Posterior vena cava (tissue), 2 donors: ENCODE measurements around the gene MAN1A2. TPM values are rescaled to one million over a fixed set of nuclear protein-coding genes. Genes with fewer than 3 reads are reported as not detected.

ENCODE experiments used
- total RNA-seq, 2 donors: library from RNA; stranded (reverse); fragmentation: NEBNext Ultra II Directional; extraction: Animal tissue kit (Norgen Biotek cat#: 25700); gene quantifications; one replicate each; pipeline ENCODE4 v1.2.1, GENCODE V29; 2021
- donor health status: DM: yes; HTN: yes; CAD: no.
- donor health status: DM: yes; HTN: yes; CAD: no.

MAN1A2 gene
- total RNA-seq, 2 donors from 2014 or later = 47.3 to 48.7 TPM

Other genes with a start within 250 kb of the MAN1A2 start
- gene TRIM45, start 245.7 kb upstream of the MAN1A2 start, total RNA-seq = 1 to 10 TPM; 3.1 to 3.9 TPM
- not detected for gene VTCN1, start 156.5 kb upstream of the MAN1A2 start, total RNA-seq
- gene TENT5C, start 238.6 kb downstream of the MAN1A2 start, total RNA-seq = 10 to 100 TPM in 1 of 2 donors, 1 to 10 TPM in 1; 3.6 to 12.4 TPM